Stimulated activated CD4-positive, alpha-beta T cell treated with anti-CD3 and anti-CD28 coated beads, TNF-alpha, amount 100 ng/mL, for 4 hours (primary cell): ENCODE measurements around the gene SLC46A1.

Experiments
- DNase-seq, 3 experiments: peaks; one replicate each; pipeline ENCODE4 v3.0.0-alpha.2; 2020; ENCODE audit warnings: low read depth in 3 of 3

The SLC46A1 gene

GRCh38 chr17:28357061-28357900 is 48.7 kb downstream of the SLC46A1 start, which contains the start of gene POLDIP2:
POLDIP2 (minus strand) TSS chr17:28357527; CDS start chr17:28357448, 79 bp downstream.
- DNase-seq: peak; percentile 84 to 92 (median 92)

- no peak for DNase-seq
Observed at GRCh38 chr17:28350271-28350670, 55.7 kb downstream of the SLC46A1 start.

- no peak for DNase-seq
Observed at GRCh38 chr17:28348979-28349378, 57.0 kb downstream of the SLC46A1 start.

- no peak for DNase-seq
Observed at GRCh38 chr17:28347261-28347891, 58.6 kb downstream of the SLC46A1 start.

GRCh38 chr17:28346746-28347246 is 59.2 kb downstream of the SLC46A1 start:
- DNase-seq: no peak

- no peak for DNase-seq
Observed at GRCh38 chr17:28346199-28346580, 59.8 kb downstream of the SLC46A1 start.

GRCh38 chr17:28345419-28346198 is 60.4 kb downstream of the SLC46A1 start:
- no peak for DNase-seq
